Esophagus squamous epithelium (tissue), 5 donors: ENCODE data around the gene RNF130. TPM values are rescaled to one million over a fixed set of nuclear protein-coding genes. Genes with fewer than 3 reads are reported as not detected.
"Not testable (repeated sequence)": the region's sequence is repeated elsewhere in the genome, so short reads cannot be mapped to it uniquely, and the experiment has no call there.

Source experiments
- DNase-seq: peaks from one replicate; lab custom pipeline; 2025; lab: John Stamatoyannopoulos, UW
- H3K27ac ChIP-seq, 4 donors: fragments of 200-600 bp; sonication (generic); one replicate each; pipeline ENCODE4 v1.5.1; 2016 to 2019; ENCODE audit warnings: mild to moderate bottlenecking in 1 of 4
- H3K27me3 ChIP-seq, 4 donors: fragments of 200-600 bp; sonication (generic); 1 replicate in 3 of 4; 2 replicates in 1 of 4; pipeline versions ENCODE4 v1.5.1 to v1.6.0; 2017 to 2021; ENCODE audit warnings: antibody characterized with exemption in 1 of 4
- H3K36me3 ChIP-seq, 3 donors: fragments of 200-600 bp; sonication (generic); one replicate each; pipeline ENCODE4 v1.5.1; 2016 to 2019
- H3K4me1 ChIP-seq, 3 donors: fragments of 200-600 bp; sonication (generic); one replicate each; pipeline ENCODE4 v1.5.1; 2017 to 2019
- H3K4me3 ChIP-seq, 4 donors: fragments of 200-600 bp; sonication (generic); 1 replicate in 3 of 4; 2 replicates in 1 of 4; pipeline ENCODE4 v1.5.1; 2016 to 2019; ENCODE audit warnings: mild to moderate bottlenecking in 2 of 4, moderate library complexity in 1 of 4
- H3K9me3 ChIP-seq, 3 donors: fragments of 200-600 bp; sonication (generic); one replicate each; pipeline ENCODE4 v1.5.1; 2016 to 2019
- POLR2A ChIP-seq, 4 donors: fragments of 450-650 bp; IDR thresholded peaks; one replicate each; pipeline ENCODE4 v1.6.1; 2017; ENCODE audit warnings: antibody characterized with exemption in 4 of 4, mild to moderate bottlenecking in 4 of 4, moderate library complexity in 3 of 4
- whole genome bisulfite sequencing, 2 donors: methylation state at CpG; one replicate each; pipeline ENCODE4 v1.1.5; 2018; 5-methylcytosine and 5-hydroxymethylcytosine counted together
- intact Hi-C: fragments of 100-400 bp; cut with DNase I; formaldehyde crosslinking; loops from one replicate; pipeline ENCODE4 v1.15.0; 2022
- total RNA-seq, 4 donors: library from RNA; depleted of rRNA; stranded (reverse); fragments of >200 nt; gene quantifications; one replicate each; pipeline ENCODE4 v1.1.0, GENCODE V29; 2016
- TF ChIP-seq, protein P1 (sequence below), 6 experiments: fragments of 450-650 bp in 4 of 6; fragments of 200-600 bp in 2 of 6; sonication (generic) in 2 of 6; IDR thresholded peaks; one replicate each; pipeline ENCODE4 v1.5.1; 2016 to 2019; ENCODE audit warnings: antibody characterized with exemption in 6 of 6, mild to moderate bottlenecking in 4 of 6, moderate library complexity in 4 of 6
- donor health status: DM: yes; HTN: yes; CAD: no.

Gene RNF130
- total RNA-seq, 4 donors from 2014 or later, result 9.1 to 54.6 (median 19.1) TPM

DNA sequence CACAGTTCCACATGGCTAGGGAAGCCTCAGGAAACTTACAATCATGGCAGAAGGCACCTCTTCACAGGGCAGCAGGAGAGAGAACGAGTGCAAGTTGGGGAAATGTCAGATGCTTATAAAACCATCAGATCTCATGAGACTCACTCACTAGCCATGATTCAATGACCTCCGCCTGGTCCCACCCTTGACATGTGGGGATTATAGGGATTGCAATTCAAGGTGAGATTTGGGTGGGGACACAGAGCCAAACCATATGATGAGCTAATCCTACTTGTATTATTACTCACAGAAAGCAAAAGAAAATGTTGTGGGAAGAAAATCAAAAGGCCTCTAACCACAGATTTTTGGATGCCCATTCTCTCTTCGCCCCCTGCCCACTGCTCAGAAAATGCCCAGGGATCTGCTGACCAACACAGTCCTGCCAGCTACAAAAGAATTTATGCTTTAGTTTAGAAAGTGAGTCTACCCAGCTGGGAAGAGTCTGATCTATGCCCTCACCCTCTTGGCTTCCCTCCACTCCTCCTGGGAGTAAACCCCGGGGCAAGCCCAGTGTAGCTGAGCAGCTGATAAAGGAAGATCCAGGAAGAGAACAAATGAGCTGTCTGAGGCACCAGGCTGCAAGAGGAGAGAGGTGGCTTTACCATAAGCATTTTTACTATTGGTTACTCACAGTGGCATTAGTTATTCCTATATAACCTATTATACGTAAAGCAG is 53.1 kb downstream of the RNF130 start:
- 75 to 89% methylated on average over 5 of the region's 5 CpGs for whole genome bisulfite sequencing, 2 donors
- DNase-seq, result no peak
- Histone ChIP-seq H3K9me3 (no peaks in the 10 kb centered on the region), H3K36me3 (no peaks in the 10 kb centered on the region), H3K4me3 (no peak overlapping the region), H3K27ac (no peak overlapping the region), H3K27me3 (no peaks in the 10 kb centered on the region), H3K4me1 (no peaks in the 10 kb centered on the region)
- intact Hi-C loops, result no loop called here
- TF ChIP-seq, protein P1, sequence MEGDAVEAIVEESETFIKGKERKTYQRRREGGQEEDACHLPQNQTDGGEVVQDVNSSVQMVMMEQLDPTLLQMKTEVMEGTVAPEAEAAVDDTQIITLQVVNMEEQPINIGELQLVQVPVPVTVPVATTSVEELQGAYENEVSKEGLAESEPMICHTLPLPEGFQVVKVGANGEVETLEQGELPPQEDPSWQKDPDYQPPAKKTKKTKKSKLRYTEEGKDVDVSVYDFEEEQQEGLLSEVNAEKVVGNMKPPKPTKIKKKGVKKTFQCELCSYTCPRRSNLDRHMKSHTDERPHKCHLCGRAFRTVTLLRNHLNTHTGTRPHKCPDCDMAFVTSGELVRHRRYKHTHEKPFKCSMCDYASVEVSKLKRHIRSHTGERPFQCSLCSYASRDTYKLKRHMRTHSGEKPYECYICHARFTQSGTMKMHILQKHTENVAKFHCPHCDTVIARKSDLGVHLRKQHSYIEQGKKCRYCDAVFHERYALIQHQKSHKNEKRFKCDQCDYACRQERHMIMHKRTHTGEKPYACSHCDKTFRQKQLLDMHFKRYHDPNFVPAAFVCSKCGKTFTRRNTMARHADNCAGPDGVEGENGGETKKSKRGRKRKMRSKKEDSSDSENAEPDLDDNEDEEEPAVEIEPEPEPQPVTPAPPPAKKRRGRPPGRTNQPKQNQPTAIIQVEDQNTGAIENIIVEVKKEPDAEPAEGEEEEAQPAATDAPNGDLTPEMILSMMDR (IDR thresholded peaks at IDR 0.05), result no peak
- TF ChIP-seq POLR2A (IDR thresholded peaks at IDR 0.05), result no peak

DNA sequence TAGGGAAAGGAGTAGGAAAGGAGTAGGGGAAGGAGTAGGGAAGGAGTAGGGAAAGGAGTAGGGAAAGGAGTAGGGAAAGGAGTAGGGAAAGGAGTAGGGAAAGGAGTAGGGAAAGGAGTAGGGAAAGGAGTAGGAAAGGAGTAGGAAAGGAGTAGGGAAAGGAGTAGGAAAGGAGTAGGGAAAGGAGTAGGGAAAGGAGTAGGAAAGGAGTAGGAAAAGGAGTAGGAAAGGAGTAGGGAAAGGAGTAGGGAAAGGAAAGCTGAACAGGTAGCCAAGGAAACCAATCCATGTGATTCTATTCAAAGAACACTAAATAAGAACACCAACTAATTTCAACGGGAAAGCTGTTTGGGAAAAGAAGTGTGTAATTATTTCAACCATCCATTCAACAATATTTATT is 56.0 kb downstream of the RNF130 start:
- H3K27ac ChIP-seq, H3K4me1 ChIP-seq, H3K9me3 ChIP-seq, H3K4me3 ChIP-seq, H3K27me3 ChIP-seq, DNase-seq, intact Hi-C loops: not testable (repeated sequence)
- peaks cover 0 to 19% (median 0%) of the 10 kb centered on the region in 3 donors for H3K36me3 ChIP-seq
- 87 to 95% methylated on average over 1 of the region's 1 CpG for WGBS, 2 donors

DNA sequence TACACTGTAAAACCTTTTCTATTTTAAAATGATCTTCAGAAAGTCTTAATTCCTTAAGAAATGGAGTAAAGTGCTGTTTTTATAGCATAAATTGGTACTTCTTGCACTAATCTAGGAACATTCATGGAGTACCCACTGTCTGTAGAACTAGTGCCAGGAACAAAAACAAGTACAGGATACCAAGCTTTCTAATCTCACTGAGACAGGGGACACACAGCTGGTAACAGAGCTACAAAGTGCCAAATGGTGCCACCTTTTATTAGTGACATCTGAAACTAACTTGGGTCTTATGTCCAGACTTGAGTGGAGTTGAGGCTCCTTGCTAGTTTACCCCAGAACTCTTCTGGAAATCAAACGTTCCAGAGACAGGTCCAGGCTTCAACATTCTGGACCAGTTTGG is 57.9 kb downstream of the RNF130 start:
- no peaks in the 10 kb centered on the region for H3K9me3 ChIP-seq
- DNase-seq, result no peak
- 0% methylated on average over 1 of the region's 1 CpG; no CpG with 5 or more reads in 1 of the 2 donors for WGBS, 2 donors
- H3K27me3 ChIP-seq, result no peaks in the 10 kb centered on the region
- H3K36me3 ChIP-seq, result peaks cover 0 to 21% (median 0%) of the 10 kb centered on the region in 3 donors
- intact Hi-C loops, result no loop called here
- no peak overlapping the region for H3K27ac ChIP-seq
- H3K4me1 ChIP-seq, result no peaks in the 10 kb centered on the region
- H3K4me3 ChIP-seq, result no peak overlapping the region
- TF ChIP-seq, protein P1 (IDR thresholded peaks at IDR 0.05), result no peak
- TF ChIP-seq POLR2A (IDR thresholded peaks at IDR 0.05), result no peak

DNA sequence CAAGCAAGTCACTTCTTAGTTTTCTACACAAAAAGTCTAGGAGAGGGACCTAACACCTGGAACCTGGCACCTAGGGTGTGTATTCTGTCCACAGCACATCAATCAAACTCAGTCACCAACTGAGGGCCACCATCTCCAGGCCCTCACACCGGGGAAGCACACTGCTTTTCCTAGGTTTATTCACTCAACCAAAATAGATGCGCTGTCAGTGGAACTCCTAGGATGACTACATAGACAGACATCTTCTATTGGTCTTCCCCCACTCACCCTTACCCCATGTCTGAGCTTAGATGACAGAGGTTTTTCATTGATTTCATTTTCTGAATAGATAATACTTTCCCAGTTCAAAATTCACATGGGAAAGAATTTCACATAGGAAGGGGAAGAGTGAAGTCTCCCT is 59.2 kb downstream of the RNF130 start:
- no peak overlapping the region for H3K27ac ChIP-seq
- H3K4me1 ChIP-seq, result peaks cover 0 to 4% (median 0%) of the 10 kb centered on the region in 3 donors
- intact Hi-C loops, result no loop called here
- peaks cover 0 to 21% (median 0%) of the 10 kb centered on the region in 3 donors for H3K36me3 ChIP-seq
- no peaks in the 10 kb centered on the region for H3K27me3 ChIP-seq
- H3K9me3 ChIP-seq, result no peaks in the 10 kb centered on the region
- WGBS, 2 donors, result 34 to 38% methylated on average over 2 of the region's 2 CpGs
- DNase-seq, result no peak
- no peak overlapping the region for H3K4me3 ChIP-seq
- TF ChIP-seq, protein P1 (IDR thresholded peaks at IDR 0.05), result no peak
- no peak for TF ChIP-seq POLR2A (IDR thresholded peaks at IDR 0.05)

DNA sequence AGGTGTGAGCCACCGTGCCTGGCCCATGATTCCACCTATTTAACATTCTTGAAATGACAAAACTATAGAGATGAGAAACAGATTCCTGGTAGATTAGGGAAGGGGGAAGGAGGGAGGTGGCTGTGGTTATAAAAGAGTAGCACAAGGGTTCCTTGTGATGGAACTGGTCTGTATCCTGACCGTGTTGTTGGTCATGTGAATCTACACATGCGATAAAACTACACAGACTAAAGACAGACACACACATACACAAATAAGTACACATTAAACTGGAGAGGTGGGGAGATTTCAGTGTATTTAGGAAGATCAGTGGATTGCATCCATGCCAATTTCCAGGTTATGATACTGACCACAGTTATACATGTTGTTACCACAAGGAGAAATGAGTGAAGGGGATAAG is 60.9 kb downstream of the RNF130 start:
- H3K4me3 ChIP-seq, result no peak overlapping the region
- no peak overlapping the region for H3K27ac ChIP-seq
- H3K36me3 ChIP-seq, result peaks cover 0 to 21% (median 0%) of the 10 kb centered on the region in 3 donors
- 87 to 90% methylated on average over 2 to 3 of the region's 3 CpGs for WGBS, 2 donors
- peaks cover 0 to 8% (median 0%) of the 10 kb centered on the region in 3 donors for H3K4me1 ChIP-seq
- intact Hi-C loops, result no loop called here
- DNase-seq, result no peak
- TF ChIP-seq POLR2A (IDR thresholded peaks at IDR 0.05), result no peak
- TF ChIP-seq, protein P1 (IDR thresholded peaks at IDR 0.05), result no peak
- no peaks in the 10 kb centered on the region for H3K9me3 ChIP-seq
- H3K27me3 ChIP-seq, result no peaks in the 10 kb centered on the region
